ES-I3 (cell line): Measurements from ENCODE around the gene RPS17.

ENCODE experiments used
- H3K36me3 ChIP-seq: 2 replicates; pipeline ENCODE4 v1.6.1; 2013; ENCODE audit warnings: mild to moderate bottlenecking, low read length, control low read depth, moderate library complexity; ENCODE audit not compliant: insufficient read depth
- H3K4me1 ChIP-seq: 2 replicates; pipeline ENCODE4 v1.6.1; 2013; ENCODE audit warnings: mild to moderate bottlenecking, control low read depth, low read length; ENCODE audit not compliant: insufficient read depth
- H3K9ac ChIP-seq: 2 replicates; pipeline ENCODE4 v1.6.1; 2013; ENCODE audit warnings: low read depth, mild to moderate bottlenecking, low read length, moderate library complexity
- H3K9me3 ChIP-seq: 2 replicates; pipeline ENCODE4 v1.6.1; 2013; ENCODE audit warnings: mild to moderate bottlenecking, low read length, moderate library complexity; ENCODE audit not compliant: control insufficient read depth, insufficient read depth

Gene RPS17

GRCh38 chr15:82556315-82557035 lies 16.2 kb upstream of the RPS17 start:
- no peaks in the 10 kb centered on the region for H3K36me3 ChIP-seq
- no peak overlapping the region for H3K9ac ChIP-seq
- H3K9me3 ChIP-seq = no peaks in the 10 kb centered on the region
- peaks cover 5% of the 10 kb centered on the region for H3K4me1 ChIP-seq

GRCh38 chr15:82554849-82555248 lies 14.6 kb upstream of the RPS17 start:
- Histone ChIP-seq H3K4me1 (peaks cover 5% of the 10 kb centered on the region), H3K9ac (no peak overlapping the region), H3K9me3 (no peaks in the 10 kb centered on the region), H3K36me3 (no peaks in the 10 kb centered on the region)

DNA sequence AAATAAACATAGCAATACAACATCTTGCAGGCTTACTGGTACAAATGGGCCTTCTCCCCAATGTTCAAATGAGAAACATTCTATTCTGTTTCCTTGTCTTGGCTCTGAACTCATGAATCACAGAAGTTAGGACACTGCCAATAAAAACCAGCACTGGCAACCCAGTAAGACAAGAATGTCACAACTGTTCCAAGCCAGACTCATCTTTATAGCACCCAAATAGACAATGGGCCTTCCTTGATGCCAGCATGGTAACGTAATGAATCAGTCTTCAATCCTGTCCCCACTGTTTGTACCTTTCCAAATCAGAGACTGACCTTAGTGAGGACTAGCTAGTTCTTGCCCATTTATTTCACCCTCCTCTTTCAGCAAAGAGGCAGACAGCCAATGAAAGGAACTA lies 14.1 kb upstream of the RPS17 start:
- no peak overlapping the region for H3K9ac ChIP-seq
- no peaks in the 10 kb centered on the region for H3K9me3 ChIP-seq
- peaks cover 5% of the 10 kb centered on the region for H3K4me1 ChIP-seq
- H3K36me3 ChIP-seq = no peaks in the 10 kb centered on the region

DNA sequence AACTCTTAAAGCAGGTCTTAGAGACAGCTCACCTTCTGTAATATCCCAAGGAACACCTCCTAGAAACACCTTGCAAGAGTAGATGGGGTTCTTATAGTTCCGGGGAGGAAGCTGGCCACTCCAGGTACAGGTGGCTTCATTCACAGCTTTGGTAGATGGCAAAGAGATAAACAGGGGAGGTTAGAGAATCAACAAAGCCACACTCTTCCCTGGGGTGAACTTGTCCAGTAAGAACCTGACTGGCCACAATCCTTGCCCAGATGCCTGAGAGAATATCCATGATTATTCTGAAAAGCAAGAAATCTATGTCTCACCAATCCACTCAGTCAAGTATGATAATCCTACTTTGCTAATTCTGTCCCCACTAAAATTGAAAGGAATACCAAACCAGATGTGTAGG lies 13.6 kb upstream of the RPS17 start:
- no peaks in the 10 kb centered on the region for H3K9me3 ChIP-seq
- H3K9ac ChIP-seq = no peak overlapping the region
- H3K36me3 ChIP-seq = no peaks in the 10 kb centered on the region
- H3K4me1 ChIP-seq = peaks cover 5% of the 10 kb centered on the region

GRCh38 chr15:82552861-82553260 lies 12.6 kb upstream of the RPS17 start:
- no peak overlapping the region for H3K9ac ChIP-seq
- peaks cover 5% of the 10 kb centered on the region for H3K4me1 ChIP-seq
- no peaks in the 10 kb centered on the region for H3K9me3 ChIP-seq
- H3K36me3 ChIP-seq = no peaks in the 10 kb centered on the region

GRCh38 chr15:82551646-82552247 lies 11.5 kb upstream of the RPS17 start:
- Histone ChIP-seq H3K9me3 (no peaks in the 10 kb centered on the region), H3K4me1 (peaks cover 5% of the 10 kb centered on the region), H3K36me3 (no peaks in the 10 kb centered on the region), H3K9ac (no peak overlapping the region)

DNA sequence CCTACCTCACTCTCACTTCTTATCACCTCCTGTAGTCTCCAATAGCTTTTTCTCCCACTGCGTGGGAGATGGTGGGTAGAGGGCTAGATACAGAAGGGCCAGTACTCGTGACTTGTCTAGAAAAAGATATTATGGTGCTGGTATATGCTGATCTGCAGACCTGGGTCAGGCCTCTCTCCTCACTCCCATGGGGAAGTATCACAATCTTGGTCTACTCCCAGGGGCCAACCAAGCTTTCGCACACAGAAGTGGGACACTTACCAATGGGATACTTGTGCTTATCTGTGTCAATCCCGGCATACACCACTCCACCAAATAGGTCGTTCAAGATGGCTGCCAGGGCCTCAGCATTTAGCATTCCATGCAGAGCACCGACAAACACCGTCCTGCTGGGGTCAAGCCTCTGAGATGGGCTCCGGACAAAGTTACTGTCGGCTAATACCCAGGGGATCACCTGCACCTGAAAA lies 9.0 kb upstream of the RPS17 start:
- H3K4me1 ChIP-seq = peaks cover 5% of the 10 kb centered on the region
- H3K36me3 ChIP-seq = no peaks in the 10 kb centered on the region
- H3K9ac ChIP-seq = no peak overlapping the region
- no peaks in the 10 kb centered on the region for H3K9me3 ChIP-seq

- no peaks in the 10 kb centered on the region for H3K9me3 ChIP-seq
- H3K36me3 ChIP-seq = no peaks in the 10 kb centered on the region
- no peak overlapping the region for H3K9ac ChIP-seq
Measured at GRCh38 chr15:82548700-82549099, 8.4 kb upstream of the RPS17 start.

DNA sequence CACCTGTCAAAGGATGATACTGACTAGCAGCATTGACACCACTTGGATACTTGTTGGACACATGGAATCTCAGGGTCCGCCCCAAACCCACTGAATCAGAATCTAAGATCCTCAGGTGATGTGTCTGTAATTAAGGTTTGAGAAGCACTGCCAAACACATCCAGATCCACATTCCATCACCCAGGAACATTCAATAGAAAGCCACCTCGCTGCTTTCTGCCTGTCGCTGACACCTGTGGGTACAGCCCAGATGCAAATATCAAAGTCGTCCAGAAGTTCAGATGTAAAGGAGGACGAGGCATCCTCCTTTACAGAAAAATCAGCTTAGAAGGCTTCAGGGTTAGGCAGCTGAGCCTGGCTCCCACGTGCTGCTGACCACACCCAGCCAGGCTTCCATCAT lies 5.2 kb upstream of the RPS17 start:
- no peaks in the 10 kb centered on the region for H3K36me3 ChIP-seq
- peaks cover 11% of the 10 kb centered on the region for H3K4me1 ChIP-seq
- H3K9me3 ChIP-seq = no peaks in the 10 kb centered on the region
- no peak overlapping the region for H3K9ac ChIP-seq

More at GRCh38 chr15:82548700-82549099, 8.4 kb upstream of the RPS17 start:
- H3K4me1 ChIP-seq = peaks cover 10% of the 10 kb centered on the region

DNA sequence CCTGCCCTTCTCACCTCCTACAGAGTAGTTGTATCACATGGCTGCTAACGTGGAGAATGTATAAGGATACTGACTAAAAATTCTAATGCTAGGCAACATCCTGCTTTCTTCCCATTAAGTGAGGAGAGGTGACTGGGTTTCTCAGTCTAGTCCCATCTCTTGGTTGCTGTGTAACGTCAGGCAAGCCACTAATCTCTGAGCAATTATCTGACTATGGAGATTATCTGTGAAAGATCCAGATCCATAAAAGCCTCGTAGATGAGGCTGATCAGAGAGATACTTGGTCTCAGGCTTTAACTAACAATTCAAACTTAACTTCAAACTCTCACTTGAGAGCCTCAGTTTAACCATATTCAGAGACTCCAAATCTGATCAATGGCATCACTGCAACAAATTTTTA lies 4.7 kb upstream of the RPS17 start:
- Histone ChIP-seq H3K4me1 (peaks cover 11% of the 10 kb centered on the region), H3K36me3 (no peaks in the 10 kb centered on the region), H3K9ac (no peak overlapping the region), H3K9me3 (no peaks in the 10 kb centered on the region)

- Histone ChIP-seq H3K36me3 (no peaks in the 10 kb centered on the region), H3K9me3 (no peaks in the 10 kb centered on the region), H3K9ac (no peak overlapping the region), H3K4me1 (peaks cover 11% of the 10 kb centered on the region)
Measured at GRCh38 chr15:82544431-82544830, 4.2 kb upstream of the RPS17 start.

- Histone ChIP-seq H3K4me1 (peaks cover 16% of the 10 kb centered on the region), H3K9ac (no peak overlapping the region), H3K9me3 (no peaks in the 10 kb centered on the region), H3K36me3 (peaks cover 8% of the 10 kb centered on the region)
Measured at GRCh38 chr15:82543160-82543559, 2.9 kb upstream of the RPS17 start.

DNA sequence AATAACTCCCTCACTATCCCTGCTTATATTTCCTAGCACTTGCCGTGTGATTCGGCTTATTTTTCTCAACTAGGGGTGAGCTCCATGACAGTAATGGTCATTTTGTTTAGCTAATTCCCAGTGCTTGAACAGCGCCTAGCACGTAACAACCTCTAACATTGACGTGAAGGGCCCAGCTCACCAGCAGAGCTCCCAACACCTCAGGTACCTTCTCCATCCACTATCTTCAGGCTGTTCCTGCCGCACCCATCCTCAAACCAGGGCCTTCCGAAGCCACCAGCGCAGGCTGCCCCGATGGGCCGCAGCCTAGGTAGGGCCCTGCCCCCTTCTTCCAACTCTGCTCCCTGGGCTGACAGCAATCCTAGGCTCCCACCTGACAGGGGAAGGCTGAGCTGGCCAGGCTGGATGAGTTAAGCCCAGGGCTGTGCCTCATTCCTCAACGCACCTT lies 751 bp upstream of the RPS17 start:
- Histone ChIP-seq H3K36me3 (peaks cover 29% of the 10 kb centered on the region), H3K4me1 (peaks cover 16% of the 10 kb centered on the region), H3K9ac (peak overlapping the region; percentile 99), H3K9me3 (no peaks in the 10 kb centered on the region)

GRCh38 chr15:82539691-82540054 lies 584 bp downstream of the RPS17 start:
- peaks cover 32% of the 10 kb centered on the region for H3K36me3 ChIP-seq
- peaks cover 16% of the 10 kb centered on the region for H3K4me1 ChIP-seq
- no peaks in the 10 kb centered on the region for H3K9me3 ChIP-seq
- H3K9ac ChIP-seq = peak overlapping the region; percentile 99

DNA sequence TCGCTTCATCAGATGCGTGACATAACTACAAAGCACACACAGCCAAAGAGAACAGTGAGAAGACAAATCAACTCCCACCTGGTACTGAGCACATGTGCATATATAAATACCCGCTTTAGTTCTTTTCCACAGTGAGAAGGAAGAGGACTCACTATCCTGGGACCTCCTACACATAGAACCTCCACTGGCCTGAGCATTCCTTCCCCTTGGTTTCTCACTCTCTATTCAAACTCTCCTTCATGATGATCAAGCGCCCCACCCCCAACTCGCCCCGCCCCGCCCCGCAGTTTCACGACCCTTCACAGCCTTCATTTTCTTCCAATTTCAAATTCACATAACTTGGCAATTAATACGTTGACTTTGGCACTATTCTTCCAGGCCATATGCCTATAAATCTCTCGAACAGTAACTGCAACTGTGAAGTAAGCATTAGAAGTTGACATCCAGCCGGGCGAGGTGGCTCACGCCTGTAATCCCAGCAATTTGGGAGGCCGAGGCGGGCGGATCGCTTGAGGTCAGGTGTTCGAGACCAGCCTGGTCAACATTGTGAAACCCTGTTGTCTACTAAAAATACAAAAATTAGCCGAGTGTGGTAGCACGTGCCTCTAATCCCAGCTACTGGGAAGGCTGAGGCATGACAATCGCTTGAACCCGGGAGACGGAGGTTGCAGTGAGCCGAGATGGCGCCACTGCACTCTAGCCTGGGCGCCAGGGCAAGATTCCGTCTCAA lies 1.1 kb downstream of the RPS17 start:
- Histone ChIP-seq H3K36me3 (peaks cover 32% of the 10 kb centered on the region), H3K9ac (peak overlapping the region; percentile 99), H3K4me1 (peaks cover 16% of the 10 kb centered on the region), H3K9me3 (no peaks in the 10 kb centered on the region)
